ENCODE results near the gene SLC25A34.

Gene SLC25A34

GRCh38 chr1:15777909-15778707 lies 42.0 kb downstream of the SLC25A34 start:
- no peak for DNase-seq

DNA sequence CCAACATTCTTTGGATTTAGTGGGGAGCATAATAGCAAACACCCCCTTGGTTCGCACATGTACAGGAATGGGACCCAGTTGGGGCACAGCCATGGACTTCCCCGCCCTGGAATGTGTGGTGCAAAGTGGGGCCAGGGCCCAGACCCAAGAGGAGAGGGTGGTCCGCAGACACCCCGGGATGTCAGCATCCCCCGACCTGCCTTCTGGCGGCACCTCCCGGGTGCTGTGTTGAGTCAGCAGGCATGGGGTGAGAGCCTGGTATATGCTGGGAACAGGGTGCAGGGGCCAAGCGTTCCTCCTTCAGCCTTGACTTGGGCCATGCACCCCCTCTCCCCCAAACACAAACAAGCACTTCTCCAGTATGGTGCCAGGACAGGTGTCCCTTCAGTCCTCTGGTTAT lies 49.6 kb downstream of the SLC25A34 start:
- DNase-seq, result no peak

GRCh38 chr1:15786581-15786980 lies 50.5 kb downstream of the SLC25A34 start:
- no peak for DNase-seq

- no peak for DNase-seq
These were observed 52.7 kb downstream of the SLC25A34 start for GRCh38 chr1:15788624-15789301.

Measured in NCI-H69 (cell line).